Adrenal gland (tissue), 5 donors: Measurements from ENCODE around the gene UPK1A.

Experiments
- POLR2A ChIP-seq, 2 donors: fragments of 450-650 bp; IDR thresholded peaks; one replicate each; pipeline ENCODE4 v1.6.1; 2017; ENCODE audit warnings: antibody characterized with exemption in 2 of 2, mild to moderate bottlenecking in 2 of 2, moderate library complexity in 1 of 2
- TF ChIP-seq, protein P1 (sequence below), 6 experiments: fragments of 450-650 bp in 4 of 6; fragments of 200-600 bp in 2 of 6; sonication (generic) in 1 of 6; IDR thresholded peaks; 1 replicate in 5 of 6; 2 replicates in 1 of 6; pipeline versions ENCODE4 v1.5.1 to v1.8.0; 2016 to 2021; ENCODE audit warnings: antibody characterized with exemption in 6 of 6, mild to moderate bottlenecking in 2 of 6, moderate library complexity in 1 of 6
- donor health status: DM: no; HTN: no; CAD: no.

DNA sequence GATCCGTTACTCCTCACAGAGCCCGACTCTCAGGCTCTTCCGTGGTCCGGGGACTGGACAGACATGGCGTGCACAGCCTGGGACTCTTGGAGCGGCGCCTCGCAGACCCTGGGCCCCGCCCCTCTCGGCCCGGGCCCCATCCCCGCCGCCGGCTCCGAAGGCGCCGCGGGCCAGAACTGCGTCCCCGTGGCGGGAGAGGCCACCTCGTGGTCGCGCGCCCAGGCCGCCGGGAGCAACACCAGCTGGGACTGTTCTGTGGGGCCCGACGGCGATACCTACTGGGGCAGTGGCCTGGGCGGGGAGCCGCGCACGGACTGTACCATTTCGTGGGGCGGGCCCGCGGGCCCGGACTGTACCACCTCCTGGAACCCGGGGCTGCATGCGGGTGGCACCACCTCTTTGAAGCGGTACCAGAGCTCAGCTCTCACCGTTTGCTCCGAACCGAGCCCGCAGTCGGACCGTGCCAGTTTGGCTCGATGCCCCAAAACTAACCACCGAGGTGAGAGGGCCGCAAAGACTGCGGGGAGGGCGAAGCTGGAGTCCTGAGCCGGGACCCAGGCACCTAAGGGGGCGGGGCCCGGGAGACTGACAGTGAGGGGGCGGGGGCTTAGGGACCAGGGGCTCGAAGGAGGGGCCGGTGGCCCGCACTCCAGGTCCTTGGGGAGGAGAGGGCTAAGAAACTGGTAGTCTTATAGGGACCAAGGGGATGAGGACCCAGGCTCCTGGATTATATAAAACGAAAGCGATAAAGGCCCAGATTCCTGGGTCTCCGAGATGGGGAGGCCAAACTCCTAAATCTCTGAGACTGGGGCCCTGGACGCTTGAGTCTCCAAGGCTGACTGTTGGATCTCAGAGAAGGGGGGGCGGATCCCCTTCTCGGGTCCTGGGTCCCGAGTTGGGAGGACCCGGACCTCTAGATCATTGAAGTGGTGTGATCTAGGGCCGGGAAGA is 22.8 kb upstream of the UPK1A start:
- TF ChIP-seq POLR2A (IDR thresholded peaks at IDR 0.05), result peak; percentile 78 to 85
- TF ChIP-seq, protein P1, sequence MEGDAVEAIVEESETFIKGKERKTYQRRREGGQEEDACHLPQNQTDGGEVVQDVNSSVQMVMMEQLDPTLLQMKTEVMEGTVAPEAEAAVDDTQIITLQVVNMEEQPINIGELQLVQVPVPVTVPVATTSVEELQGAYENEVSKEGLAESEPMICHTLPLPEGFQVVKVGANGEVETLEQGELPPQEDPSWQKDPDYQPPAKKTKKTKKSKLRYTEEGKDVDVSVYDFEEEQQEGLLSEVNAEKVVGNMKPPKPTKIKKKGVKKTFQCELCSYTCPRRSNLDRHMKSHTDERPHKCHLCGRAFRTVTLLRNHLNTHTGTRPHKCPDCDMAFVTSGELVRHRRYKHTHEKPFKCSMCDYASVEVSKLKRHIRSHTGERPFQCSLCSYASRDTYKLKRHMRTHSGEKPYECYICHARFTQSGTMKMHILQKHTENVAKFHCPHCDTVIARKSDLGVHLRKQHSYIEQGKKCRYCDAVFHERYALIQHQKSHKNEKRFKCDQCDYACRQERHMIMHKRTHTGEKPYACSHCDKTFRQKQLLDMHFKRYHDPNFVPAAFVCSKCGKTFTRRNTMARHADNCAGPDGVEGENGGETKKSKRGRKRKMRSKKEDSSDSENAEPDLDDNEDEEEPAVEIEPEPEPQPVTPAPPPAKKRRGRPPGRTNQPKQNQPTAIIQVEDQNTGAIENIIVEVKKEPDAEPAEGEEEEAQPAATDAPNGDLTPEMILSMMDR (IDR thresholded peaks at IDR 0.05), result no peak
